Stimulated activated CD8-positive, alpha-beta memory T cell treated with anti-CD3 and anti-CD28 coated beads, Interleukin-12 subunit alpha, Interleukin-12 subunit beta, amount 100 ng/mL, for 1 hour (primary cell): ENCODE measurements around the gene SLC25A30.
"Not testable (repeated sequence)": the region's sequence is repeated elsewhere in the genome, so short reads cannot be mapped to it uniquely, and the experiment has no call there.

Experiments used
- DNase-seq: peaks from one replicate; pipeline ENCODE4 v3.0.0-alpha.2; 2020; ENCODE audit warnings: low read depth

SLC25A30 gene

GRCh38 chr13:45391926-45392325 is 26.2 kb downstream of the SLC25A30 start:
- DNase-seq = no peak

GRCh38 chr13:45391128-45391527 is 27.0 kb downstream of the SLC25A30 start:
- DNase-seq = not testable (repeated sequence)

- not testable (repeated sequence) for DNase-seq
Observed at GRCh38 chr13:45390348-45390747, 27.8 kb downstream of the SLC25A30 start.

- DNase-seq = no peak
Observed at GRCh38 chr13:45388664-45389063, 29.5 kb downstream of the SLC25A30 start.

DNA sequence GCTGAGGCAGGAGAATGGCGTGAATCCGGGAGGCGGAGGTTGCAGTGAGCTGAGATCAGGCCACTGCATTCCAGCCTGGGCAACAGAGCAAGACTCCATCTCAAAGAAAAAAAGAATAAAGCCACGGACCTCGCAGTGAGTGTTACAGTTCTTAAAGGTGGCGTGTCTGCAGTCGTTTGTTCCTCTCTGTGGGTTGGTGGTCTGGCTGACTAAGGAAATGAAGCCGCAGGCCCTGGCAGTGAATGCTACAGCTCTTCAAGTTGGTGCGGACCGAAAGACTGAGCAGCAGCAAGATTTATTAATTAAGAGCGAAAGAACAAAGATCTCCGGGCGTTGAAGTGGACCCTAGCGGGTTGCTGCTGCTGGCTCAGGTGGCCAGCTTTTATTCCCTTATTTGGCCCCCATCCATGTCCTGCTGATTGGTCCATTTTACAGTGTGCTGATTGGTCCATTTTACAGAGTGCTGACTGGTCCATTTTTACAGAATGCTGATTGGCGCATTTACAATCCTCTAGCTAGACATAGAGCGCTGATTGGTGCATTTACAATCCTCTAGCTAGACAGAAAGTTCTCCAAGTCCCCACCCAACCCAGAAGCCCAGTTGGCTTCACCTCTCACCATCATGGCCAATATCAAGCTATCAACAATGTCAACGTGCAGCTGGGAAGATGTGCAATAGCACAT is 31.1 kb downstream of the SLC25A30 start:
- DNase-seq = not testable (repeated sequence)

DNA sequence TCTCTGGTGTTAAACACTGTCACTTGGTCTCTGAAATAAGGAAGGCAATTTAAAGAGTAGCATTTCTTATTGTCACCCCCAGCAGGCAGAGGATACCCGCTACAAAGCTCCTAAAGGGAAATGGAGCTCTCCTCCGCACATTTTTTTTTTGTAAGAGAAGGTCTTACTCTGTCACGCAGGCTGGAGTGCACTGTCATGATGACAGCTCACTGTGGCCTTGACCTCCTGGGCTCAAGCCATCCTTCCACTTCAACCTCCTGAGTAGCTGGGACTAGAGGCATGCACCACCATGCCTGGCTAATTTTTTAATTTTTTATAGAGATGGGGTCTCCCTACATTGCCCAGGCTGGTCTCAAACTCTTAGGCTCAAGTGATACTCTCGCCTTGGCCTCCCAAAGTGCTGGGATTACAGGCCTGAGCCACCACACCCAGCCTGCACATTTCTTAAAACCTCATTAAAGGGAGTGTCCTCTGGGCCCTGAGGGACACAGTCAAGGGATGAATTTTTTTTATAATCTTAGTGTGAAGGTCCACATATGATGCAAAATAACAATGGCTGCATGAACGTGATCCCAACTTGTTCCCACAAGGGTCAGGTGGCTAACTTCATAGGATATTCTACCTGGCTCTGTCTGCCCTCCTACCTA is 32.1 kb downstream of the SLC25A30 start:
- DNase-seq = no peak

- no peak for DNase-seq
Observed at GRCh38 chr13:45385320-45385719, 32.9 kb downstream of the SLC25A30 start.

DNA sequence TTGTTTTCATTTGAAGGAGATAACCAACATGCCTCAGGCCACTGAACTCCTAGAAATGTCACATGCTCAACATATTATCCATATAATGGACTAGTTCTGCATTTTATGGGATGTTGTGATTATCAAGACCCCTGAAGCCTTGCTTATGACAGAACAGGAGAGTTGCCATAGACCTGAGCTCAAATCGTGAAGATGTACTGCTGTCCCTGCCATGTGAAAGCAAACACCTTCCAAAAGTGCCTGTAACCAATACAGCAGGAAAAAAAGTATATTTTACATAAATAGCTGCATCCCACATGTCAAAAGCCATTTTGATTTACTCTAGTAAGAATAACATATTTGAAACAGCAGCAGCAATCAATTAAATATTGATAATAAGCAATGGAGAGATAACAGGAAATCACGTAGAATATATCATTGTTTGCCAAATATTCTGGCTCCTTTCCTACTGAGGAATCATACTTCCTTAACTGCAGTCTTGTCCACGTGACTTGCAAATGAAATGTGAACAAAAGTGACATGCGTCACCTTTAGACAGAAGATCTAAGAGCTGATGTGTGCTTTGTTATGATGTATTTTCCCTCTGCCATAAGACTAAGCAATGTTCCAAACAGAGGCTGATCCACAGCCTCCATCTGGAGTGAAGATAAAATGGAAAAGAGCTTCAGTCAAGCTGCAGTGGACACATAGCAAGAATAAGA is 33.5 kb downstream of the SLC25A30 start:
- no peak for DNase-seq

GRCh38 chr13:45382739-45383138 is 35.4 kb downstream of the SLC25A30 start:
- not testable (repeated sequence) for DNase-seq

DNA sequence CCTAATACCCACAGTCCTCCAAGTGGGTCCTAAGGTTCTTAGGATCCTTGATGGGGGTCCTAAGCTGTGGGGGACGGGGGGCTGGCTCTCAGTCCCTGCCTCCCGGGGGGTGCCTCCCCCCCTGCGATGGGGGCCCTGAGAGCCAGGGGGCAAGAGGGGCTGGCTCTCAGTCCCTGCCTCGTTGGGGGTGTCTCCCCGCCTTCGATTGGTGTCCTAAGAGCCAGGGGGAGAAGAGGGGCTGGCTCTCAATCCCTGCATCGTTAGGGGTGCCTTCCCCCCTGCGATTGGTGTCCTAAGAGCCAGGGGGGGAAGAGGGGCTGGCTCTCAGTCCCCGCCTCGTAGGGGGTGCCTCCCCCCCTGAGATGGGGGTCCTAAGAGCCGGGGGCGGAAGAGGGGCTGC is 37.0 kb downstream of the SLC25A30 start:
- no peak for DNase-seq

GRCh38 chr13:45380708-45381107 is 37.5 kb downstream of the SLC25A30 start:
- not testable (repeated sequence) for DNase-seq

- DNase-seq = not testable (repeated sequence)
Observed at GRCh38 chr13:45379516-45379915, 38.7 kb downstream of the SLC25A30 start.

GRCh38 chr13:45378786-45379185 is 39.4 kb downstream of the SLC25A30 start:
- not testable (repeated sequence) for DNase-seq

- DNase-seq = not testable (repeated sequence)
Observed at GRCh38 chr13:45377314-45377713, 40.9 kb downstream of the SLC25A30 start.

GRCh38 chr13:45376651-45377050 is 41.5 kb downstream of the SLC25A30 start:
- not testable (repeated sequence) for DNase-seq

DNA sequence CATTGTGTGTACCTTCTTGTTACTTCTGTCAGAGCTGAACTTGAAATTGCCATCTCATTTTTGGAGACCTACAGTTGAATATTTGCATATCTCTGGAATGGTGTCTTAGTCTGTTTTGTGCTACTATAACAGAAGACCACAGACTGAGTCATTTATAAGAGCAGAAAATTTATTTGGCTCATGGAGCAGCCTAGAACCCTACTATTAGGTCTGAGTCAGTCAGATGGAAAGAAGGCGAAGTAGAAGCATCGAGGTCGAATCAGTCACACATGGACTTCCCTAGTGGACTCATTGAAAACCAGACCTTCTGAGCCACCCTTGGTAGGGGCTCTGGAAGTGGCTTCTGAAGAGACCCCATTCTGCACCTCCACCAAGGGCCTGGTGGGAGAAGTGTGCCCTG is 43.3 kb downstream of the SLC25A30 start:
- DNase-seq = no peak

DNA sequence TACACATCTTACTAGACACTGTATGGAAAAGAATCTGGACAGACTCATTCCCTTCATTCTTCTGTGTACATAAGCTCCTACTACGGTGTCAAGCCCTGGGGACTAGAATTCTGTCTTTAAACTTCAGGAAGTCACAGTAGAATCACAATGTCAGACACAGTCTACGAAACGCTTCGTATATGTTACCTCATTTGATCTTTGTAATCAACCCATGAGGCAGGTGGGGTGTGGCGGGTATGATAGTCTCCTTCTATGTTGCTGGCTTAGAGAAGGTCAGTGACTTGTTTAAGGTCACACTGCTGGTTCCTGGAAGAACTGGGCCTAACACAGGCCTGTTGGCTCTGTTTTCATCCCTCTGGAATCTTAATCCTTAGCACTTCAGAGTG is 45.0 kb downstream of the SLC25A30 start:
- DNase-seq = no peak

DNA sequence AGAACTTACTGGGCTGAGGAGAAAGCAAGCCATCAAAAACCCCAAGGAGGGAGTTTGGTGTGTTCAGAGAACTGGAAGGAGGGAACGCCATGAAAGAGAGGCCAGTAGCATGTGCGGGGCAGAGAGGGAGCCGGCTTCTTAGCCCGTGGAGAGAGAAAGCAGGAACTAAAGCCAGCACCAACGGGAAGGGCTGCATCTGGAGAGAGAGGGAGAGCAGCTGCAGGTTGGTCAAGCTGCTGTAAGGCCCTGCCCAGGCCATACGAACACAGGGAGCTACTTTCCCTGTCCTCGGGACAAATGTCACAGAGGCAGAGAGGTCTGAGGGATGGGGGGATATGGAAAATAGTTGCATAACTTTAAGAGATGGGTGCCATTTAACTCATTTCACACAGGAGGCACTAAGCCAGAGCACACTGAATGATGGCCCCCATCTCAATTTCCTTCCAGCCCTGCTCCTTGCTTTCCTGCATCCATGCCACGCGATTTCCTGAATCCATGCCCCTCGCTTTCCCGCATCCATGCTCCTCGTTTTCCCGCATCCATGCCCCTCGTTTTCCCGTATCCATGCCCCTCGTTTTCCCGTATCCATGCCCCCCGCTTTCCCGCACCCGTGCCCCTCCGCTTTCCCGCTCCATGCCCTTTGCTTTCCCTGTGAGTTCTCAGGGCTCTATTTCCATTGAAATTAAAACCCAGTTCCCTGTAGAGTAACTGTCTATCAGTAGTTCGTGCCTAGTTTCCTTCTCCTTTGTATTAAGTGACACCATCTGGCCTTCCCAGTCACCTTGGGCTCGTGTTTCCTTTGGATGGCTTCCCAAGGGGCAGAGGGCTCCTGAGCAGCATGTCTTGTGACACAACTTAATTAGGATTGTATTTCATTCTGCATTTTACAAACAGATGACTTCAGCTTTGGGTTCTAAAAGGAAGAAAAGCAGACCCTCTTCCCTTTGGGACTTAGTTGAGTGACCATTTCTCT is 45.7 kb downstream of the SLC25A30 start:
- DNase-seq = no peak

DNA sequence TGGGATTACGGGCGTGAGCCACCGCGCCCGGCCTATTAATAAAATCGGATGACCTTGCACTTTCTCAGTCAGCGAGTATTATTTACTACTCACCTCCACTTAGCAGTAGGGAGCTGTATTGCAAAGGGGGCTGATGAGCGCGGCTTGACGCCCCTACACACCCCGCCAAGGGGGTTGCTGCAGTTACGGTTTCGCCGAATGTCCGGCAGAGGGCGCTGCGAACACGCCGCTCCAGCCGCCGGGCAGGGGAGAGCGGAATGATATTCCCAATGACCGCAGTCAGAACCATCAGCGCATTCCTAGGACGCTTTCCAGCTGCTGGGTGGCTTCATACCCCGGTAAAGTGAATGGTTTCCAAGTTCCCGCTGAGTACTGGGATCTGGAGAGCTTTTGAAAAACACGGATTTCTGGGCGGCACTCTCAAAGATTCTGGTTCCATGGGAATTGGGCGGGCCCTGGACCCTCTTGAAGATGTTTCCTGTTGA is 47.2 kb downstream of the SLC25A30 start:
- peak; percentile 13 for DNase-seq

DNA sequence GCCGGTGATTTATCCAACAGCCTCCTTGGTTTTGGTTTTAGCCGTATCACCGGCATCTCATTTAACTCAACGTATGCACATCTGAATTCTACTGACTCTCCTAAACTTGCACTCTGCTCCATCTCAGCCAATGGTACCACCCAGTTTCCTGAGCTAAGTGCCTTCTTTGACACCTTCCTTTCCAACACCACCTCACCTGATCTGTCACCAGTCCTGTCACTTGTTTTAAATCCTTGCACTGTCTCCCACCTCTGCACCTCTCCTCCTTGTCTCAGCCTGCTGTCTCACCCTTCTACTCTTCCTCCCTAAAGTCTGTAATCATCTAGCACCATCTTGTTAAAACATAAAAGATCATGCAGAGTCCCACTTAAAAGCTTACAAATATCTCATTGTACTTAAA is 49.1 kb downstream of the SLC25A30 start:
- no peak for DNase-seq

GRCh38 chr13:45368571-45368970 is 49.6 kb downstream of the SLC25A30 start:
- DNase-seq = no peak

- DNase-seq = no peak
Observed at GRCh38 chr13:45368005-45368404, 50.2 kb downstream of the SLC25A30 start.
